PC-9 (cell line): ENCODE measurements around the gene NAA38.

ENCODE experiments used
- CTCF ChIP-seq: fragments of 200-600 bp; sonication (generic); conservative IDR thresholded peaks from 2 replicates; pipeline ENCODE4 v1.6.1; 2017; ENCODE audit warnings: mixed run types, antibody characterized with exemption, mild to moderate bottlenecking, moderate library complexity
- EZH2 ChIP-seq: fragments of 200-600 bp; sonication (generic); IDR thresholded peaks from 2 replicates; pipeline ENCODE4 v1.8.0; 2017; ENCODE audit warnings: antibody characterized with exemption, low read depth

GRCh38 chr17:7857713-7858521 is 558 bp upstream of the NAA38 start, which contains the start of gene CYB5D1:
- TF ChIP-seq EZH2 (no peak), CTCF (no peak)
